CD4-positive, alpha-beta T cell treated with Interleukin-4 for 4 hours (primary cell): ENCODE measurements around the gene THRSP.
"Not testable (repeated sequence)": the region's sequence is repeated elsewhere in the genome, so short reads cannot be mapped to it uniquely, and the experiment has no call there.

Experiments
- DNase-seq: peaks from one replicate; pipeline ENCODE4 v3.0.0-alpha.2; 2020

The THRSP gene

DNA sequence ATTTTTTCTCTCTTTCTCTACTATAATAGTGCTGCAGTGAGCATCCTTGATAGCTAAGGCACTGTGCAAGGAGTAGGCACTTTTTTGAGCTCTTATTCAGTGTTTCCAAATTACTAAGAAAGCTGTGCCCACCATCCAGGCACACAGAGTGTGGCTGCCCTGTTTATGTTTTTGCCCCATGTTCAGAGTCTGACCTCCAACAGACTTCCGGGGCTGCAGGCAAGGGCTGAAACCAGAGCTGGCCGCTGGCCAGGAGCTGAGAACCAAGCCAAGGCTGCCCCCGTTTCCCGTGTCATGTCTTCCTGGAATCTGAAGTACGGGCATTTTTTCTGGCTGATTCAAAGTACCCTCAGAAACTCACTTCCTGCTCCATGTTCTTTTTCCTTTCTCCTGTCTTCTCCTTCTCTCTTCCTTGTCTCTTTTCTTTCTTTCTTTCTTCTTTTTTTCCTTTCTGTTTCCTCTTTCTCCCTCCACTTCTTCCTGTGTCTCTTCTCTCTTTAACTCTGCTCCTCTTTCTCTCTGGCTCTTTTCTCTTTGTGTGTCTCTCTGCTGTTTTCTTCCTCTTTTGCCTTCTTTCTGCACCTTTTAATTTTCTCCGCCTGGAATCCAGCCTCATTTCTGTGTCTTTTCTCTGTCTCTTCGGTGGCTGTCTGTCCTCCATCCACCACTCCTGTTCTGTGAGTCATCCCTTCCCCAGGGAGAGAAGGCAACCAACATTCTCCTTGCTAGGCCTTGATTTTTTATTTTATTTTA, 23.6 kb upstream of the THRSP start:
- no peak for DNase-seq

GRCh38 chr11:78040691-78041379, 22.8 kb upstream of the THRSP start:
- DNase-seq: no peak

- DNase-seq: not testable (repeated sequence)
These were observed 22.3 kb upstream of the THRSP start for GRCh38 chr11:78041380-78041719.

- DNase-seq: no peak
These were observed 21.7 kb upstream of the THRSP start for GRCh38 chr11:78041843-78042440.

GRCh38 chr11:78044706-78045105, 19.0 kb upstream of the THRSP start:
- DNase-seq: no peak

GRCh38 chr11:78045851-78046485, 17.7 kb upstream of the THRSP start:
- peak; percentile 55 for DNase-seq

DNA sequence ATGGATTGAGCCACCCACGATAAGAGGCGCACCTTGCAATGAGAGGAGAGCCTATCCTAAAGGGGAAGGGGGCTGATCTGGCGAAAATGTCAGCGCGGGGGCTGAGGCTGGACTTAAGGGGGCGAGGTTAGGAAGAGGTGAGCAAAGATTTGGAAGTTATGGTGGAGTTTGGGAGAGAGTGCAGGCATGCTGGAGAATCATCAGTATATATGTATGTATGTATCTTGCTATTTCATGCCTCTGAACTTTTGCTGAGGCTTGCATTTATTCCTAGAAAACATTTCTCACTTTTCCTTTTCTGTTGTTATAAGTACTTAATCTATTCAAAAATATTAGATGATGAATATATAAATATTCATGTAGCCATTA, 17.2 kb upstream of the THRSP start:
- no peak for DNase-seq

- no peak for DNase-seq
These were observed 15.1 kb upstream of the THRSP start for GRCh38 chr11:78048561-78048960.

- DNase-seq: no peak
These were observed 14.3 kb upstream of the THRSP start for GRCh38 chr11:78049348-78049747.

GRCh38 chr11:78050964-78051831, 12.5 kb upstream of the THRSP start:
- no peak for DNase-seq

- DNase-seq: no peak
These were observed 8.7 kb upstream of the THRSP start for GRCh38 chr11:78054971-78055370.

DNA sequence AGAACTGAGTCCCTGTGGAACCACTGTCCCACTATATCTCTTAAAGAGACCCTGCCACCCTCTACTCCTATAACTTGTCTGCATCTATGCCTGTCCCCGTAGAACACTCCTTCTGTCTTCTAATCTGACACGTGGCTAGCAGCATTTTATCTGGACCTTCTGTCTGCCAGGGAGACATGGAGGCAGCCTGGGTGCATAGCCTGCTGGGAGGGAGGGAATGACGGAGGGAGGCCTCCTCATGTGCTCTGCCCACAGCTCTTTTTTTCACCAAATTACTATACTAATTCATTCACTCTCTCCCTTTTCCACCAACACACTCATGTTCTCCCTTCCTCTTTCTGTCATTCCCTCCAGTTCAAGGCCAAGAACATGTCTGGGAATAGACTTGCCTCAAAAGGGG, 7.6 kb upstream of the THRSP start:
- no peak for DNase-seq

GRCh38 chr11:78057462-78058055, 6.1 kb upstream of the THRSP start:
- DNase-seq: no peak

DNA sequence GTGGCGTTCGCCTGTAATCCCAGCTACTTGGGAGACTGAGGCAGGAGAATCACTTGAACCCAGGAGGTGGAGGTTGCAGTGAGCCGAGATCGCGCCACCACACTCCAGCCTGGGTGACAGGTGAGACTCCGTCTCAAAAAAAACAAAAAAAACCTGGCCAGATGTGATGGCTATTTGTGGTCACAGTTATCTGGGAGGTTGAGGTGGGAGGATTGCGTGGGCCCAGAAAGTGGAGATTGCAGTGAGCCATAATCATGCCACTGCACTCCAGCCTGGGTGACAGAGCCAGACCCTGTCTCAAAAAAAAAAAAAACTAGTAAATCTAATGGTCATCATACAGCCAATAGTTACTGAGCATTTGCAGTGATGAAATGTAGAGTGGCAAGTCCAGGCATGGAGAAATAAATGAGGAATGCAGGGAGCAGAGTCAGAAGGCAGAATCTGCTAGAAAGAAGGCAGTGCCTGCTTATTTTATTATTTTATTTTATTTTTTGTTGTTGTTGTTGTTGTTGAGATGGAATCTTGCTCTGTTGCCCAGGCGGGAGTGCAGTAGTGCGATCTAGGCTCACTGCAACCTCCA, 3.8 kb upstream of the THRSP start:
- DNase-seq: not testable (repeated sequence)

GRCh38 chr11:78060533-78060932, 3.1 kb upstream of the THRSP start:
- no peak for DNase-seq

DNA sequence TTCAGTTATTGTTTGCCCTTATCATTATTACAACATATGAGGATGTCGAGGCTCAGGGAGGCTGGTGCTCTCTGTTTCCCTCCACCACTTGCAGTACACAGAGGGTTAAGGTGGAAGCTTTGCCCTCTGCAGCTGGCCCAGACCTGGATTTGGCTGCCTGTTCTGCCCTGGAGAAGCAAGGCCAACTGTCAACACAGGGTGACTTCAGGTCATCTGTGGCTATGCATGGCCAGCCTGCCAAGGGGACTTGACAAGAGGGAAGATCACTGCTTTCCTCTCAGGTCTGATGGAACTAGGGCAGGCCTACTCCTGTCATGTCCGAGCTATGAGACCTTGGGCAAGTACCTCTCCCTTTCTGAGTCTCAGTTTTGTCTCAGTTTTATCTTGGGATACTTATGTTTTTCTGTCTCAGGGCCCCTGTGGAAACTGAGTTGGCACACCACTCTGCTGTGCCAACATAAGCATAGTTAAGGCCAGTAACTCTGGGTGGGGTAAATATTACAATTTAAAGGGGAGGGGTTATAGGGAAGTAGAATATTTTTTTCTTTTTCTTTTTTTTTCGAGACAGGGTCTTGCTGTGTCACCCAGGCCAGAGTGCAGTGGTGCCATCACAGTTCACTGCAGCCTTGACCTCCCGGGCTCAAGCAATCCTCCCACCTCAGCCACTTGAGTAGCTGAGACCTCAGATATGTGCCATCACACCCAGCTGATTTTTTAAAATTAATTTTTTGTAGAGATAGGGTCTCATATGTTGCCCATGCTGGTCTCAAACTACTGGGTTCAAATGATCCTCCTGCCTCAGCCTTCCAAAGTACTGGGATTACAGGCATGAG, 2.4 kb upstream of the THRSP start:
- DNase-seq: no peak

- no peak for DNase-seq
These were observed 1.7 kb upstream of the THRSP start for GRCh38 chr11:78061921-78062311.

GRCh38 chr11:78062671-78063070, 990 bp upstream of the THRSP start:
- DNase-seq: no peak

DNA sequence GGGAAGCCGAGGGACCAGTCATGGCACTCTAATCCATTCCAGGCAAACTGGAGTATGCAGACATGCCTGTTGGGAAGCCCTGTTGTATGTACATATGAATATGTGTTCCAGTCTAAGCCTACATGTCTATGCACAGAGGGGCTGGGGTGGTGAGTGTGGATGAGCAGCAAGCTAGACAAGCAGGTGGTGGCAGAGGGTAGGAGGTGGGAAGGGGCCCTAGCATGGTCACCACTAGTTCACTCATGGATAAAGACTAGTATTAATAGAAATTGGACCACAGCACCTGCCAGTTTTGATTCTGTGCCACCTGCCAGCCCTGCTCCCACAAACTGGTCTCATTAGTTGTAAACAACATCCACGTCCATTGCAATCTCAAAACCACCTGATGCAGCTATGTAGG, 1.5 kb downstream of the THRSP start:
- no peak for DNase-seq

- DNase-seq: no peak
These were observed 2.8 kb downstream of the THRSP start for GRCh38 chr11:78066471-78066870.

DNA sequence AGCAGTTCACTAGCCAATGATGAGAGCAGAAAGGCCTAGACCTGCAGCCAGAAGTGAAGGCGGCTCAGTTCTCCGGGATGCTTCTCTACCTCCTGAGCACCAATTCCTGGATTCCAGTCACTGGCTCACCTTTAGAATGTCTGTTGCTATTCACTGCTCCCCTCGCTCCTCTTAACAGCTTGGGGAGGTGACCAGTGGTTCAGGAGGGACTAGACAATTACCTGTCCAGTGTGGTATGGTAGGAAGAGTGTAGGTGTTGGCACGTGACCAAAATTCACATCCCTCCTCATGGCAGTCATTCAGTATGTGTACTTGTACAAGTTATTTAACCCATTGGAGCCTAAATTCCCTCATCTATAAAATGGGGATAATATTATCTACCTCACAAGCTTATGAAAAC, 4.0 kb downstream of the THRSP start:
- no peak for DNase-seq
